ENCODE measurements around the gene NUCB1.

- TF ChIP-seq CTCF (IDR thresholded peaks at IDR 0.05): no peak
- TF ChIP-seq ZFX (IDR thresholded peaks at IDR 0.05; ENCODE audit: borderline replicate concordance): no peak
Observed at GRCh38 chr19:48887861-48888612, 12.1 kb upstream of the NUCB1 start.
